GM18499 (cell line): Measurements from ENCODE around the gene LIN37.
"Not testable (repeated sequence)": the region's sequence is repeated elsewhere in the genome, so short reads cannot be mapped to it uniquely, and the experiment has no call there.

Experiments used
- ATAC-seq: cut with Tn5 transposase; IDR thresholded peaks from one replicate; pipeline ENCODE4 v1.9.1; 2021; ENCODE audit warnings: moderate number of reproducible peaks; ENCODE audit not compliant: insufficient read depth, unreplicated experiment

LIN37 gene

DNA sequence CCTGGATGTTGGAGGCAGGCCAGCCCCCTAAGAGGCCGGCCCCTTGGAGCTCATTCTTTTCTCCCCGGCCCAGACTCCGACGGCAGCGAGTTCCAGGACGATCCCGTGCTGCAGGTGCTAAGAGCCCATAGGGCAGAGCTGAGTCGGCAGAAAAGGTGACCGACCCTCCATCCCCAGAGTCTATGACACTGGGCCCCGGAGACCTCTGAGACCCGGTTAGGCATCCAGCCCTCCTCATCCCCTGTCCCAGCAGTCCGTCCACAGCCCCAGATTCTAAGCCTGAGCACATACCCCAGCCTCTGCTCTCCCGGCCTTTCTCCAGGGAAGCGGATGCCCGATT, 19.7 kb downstream of the LIN37 start:
- no peak for ATAC-seq

GRCh38 chr19:35772362-35772761, 24.0 kb downstream of the LIN37 start:
- ATAC-seq = not testable (repeated sequence)

DNA sequence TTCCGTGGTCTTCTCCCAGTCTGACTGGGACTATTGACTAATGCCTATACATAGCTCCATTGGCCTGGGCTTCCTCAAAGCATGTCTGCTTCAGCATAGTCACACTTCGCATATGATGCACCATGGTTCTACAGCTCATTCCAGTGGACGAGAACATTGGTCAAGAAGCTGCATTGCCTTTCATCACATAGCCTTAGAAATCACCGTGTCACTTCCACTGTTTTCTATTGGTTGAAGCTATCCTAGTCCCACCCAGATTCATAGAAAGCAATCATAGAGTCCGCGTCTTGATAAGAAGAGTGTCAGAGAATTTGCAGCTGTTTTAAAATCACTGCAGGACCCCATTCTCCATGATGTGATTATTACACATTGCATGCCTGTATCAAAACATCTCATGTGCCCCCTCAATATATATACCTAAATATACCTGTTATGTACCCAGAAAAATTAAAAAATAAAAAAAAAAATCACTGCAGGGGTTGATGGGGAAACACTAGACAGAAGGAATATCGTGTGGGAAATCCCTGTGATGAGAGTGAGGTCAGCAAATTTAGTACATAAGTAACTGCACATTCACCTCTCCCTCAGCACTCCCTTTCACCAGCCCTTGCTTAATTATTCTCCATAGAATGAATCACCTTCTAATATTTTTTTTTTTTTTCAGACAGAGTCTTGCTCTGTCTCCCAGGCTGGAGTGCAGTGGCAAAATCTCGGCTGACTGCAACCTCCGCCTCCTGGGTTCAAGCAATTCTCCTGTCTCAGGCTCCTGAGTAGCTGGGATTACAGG, 24.8 kb downstream of the LIN37 start:
- ATAC-seq = no peak

DNA sequence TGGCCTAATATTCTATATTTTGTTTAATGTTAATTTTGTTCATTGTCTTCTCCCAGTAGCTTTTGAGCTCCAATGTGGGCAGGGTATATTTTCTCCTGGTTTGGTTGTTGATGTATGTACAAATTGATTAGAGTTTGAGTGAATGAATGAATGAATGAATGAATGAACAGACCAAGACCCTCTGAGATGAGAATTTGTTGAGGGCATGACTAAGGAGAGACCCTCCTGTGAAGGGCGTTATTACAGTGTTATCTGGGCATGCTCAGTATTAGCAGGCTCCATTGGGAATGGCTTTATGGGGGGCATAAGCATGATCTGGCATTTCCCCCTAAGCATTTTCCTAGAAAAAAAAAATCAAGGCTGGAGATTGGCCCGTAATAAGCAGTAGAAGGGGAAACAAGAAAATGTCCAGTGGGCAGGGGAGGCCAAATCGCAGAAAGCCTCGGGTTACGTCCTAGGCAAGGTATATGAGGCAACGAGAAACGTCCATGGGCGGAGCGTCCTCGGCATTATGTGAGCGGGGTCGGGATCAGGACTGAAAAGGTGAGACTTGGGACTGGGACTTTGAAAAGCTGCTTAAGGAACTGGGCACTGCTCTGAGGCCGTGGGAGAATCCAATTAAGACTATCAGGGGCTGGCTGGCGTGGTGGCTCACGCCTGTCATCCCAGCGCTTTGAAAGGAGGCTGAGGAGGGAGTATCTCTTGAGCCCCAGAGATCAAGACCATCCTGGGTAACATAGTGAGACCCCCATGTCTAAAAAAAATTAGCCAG, 26.1 kb downstream of the LIN37 start:
- ATAC-seq = no peak

DNA sequence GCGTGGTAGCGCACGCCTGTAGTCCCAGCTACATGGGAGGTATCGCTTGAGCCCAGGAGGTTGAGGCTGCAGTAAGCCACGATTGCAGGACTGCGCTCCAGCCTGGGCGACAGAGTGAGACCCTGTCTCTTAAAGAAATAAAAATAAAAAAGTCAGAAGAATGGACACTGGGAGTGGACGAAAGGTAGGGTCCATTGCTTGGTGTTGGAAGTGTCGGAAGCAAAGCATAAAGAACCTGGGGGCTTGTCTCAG, 26.6 kb downstream of the LIN37 start:
- ATAC-seq = no peak

DNA sequence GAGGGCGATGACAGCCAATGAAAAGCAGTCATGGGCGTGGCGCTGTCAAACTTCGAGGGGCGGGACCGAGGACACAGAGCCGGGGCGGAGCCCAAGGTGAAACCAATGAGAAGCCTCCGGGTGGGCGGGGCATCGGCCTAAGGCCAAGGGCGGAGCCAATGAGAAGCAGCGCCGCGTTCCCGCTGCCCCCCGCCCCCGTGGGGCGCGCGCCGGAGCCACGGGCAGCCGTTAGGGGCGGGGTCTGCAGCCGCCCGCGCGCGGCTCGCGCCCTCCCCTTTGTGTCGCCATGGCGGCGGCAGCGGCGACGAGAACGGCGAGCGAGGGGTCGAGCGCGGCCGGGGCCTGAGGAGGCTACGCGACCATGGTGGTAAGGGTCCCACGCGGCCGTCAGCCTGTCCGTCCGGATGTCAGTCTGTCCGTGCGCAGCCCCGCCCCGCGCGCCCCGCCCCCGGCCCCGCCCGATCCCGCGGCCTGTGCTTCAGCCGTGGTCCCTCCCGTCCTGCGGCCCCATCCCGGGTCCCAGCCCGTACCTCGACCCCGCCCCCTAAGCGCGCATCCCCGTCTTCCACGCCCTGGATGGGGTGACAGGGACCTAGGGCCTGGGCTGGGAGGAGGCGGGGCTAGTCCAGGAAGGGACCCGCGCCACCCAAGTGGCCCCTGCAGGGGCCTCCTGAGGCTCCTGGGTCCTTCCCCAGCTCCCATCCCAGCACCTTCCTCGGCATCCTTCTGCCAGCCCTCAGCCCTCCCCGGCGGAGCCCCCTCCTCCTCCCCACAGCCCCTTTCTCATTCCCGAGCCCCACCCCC, 27.1 kb downstream of the LIN37 start, which contains the start of gene ARHGAP33:
ARHGAP33 (plus strand) TSS at position 267 of the 804 bp plus-strand sequence; CDS start at position 362, 95 bp downstream.
- peak; percentile 86 for ATAC-seq

DNA sequence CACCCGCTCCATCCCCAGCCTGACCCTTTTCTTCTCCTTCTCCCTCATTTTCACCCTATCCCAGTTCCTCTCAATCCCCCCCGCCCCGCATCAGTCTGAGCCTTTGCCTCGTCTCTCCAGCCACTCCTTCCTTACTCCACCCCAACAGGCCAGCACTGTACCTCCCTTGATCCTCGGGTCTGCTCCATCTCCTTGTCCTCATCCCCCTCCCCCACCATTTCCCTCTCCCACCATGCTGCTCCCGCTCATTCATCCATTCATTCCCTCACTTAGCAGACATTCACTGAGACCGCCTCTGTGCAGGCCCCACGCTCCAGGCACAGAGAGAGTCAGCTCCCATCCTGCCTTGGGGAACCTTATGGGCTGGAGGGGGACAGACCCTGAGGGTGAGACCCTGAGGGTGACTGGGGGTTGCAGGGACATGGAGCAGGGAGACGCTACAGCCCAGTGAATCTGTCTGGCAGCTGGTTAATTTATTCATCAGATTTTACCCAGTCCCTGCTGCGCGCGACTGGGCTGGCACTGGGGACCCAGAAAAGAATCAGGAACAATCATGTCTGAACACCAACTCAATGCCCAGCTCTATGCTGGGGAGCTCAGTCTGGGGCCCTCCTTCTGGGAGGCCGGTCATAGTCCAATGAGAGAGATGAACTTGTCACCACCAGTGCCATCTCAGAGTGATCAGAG, 27.9 kb downstream of the LIN37 start:
- no peak for ATAC-seq

DNA sequence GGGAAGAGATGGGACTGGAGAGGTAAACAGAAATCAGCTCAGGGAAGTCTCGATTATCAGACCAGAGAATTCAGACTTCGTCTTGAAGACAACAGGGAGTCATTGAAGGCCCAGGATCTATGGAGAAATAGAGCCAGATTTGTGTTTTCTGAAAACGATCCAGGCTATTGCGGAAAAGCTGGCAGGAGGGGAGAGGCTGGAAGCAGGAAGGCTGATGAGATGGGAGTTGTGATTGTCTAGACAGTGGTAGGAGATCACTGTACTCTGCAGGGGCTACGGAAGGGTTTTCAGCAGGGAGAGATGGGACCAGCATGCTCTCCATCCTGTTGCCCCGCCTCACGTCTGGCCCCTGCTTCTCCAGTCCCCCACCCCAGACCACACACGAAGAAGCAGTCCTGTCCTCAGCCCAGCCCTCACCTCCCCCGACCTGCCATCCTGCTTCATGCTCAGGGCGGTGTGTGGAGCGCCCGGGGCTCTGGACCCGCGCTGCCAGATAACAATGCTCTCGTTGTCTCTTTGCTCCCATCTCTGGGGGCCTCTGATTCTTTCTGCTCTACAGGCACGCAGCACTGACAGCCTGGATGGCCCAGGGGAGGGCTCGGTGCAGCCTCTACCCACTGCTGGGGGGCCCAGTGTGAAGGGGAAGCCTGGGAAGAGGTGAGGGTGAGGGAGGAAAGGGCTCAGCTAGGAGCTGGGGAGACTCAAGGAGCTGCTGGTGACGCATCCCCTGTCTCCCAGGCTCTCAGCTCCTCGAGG, 28.9 kb downstream of the LIN37 start:
- no peak for ATAC-seq

GRCh38 chr19:35777961-35778360, 29.6 kb downstream of the LIN37 start:
- no peak for ATAC-seq

- no peak for ATAC-seq
These were observed 30.7 kb downstream of the LIN37 start for GRCh38 chr19:35779033-35779432.

DNA sequence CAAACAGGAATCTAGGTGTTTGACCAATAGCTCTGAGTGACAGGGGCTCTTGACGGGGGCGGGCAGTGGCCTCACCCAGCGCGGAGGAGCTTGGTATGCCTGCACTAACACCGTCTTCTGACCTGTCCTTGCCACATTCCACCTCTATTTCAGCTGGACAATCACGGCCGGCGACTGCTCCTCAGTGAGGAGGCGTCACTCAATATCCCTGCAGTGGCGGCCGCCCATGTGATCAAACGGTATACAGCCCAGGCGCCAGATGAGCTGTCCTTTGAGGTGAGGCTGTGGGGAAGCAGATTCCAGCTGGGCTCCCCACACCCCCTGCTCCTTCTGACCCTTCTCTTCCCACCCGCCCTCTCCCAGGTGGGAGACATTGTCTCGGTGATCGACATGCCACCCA, 31.7 kb downstream of the LIN37 start:
- no peak for ATAC-seq

GRCh38 chr19:35780717-35781116, 32.3 kb downstream of the LIN37 start:
- ATAC-seq = no peak

DNA sequence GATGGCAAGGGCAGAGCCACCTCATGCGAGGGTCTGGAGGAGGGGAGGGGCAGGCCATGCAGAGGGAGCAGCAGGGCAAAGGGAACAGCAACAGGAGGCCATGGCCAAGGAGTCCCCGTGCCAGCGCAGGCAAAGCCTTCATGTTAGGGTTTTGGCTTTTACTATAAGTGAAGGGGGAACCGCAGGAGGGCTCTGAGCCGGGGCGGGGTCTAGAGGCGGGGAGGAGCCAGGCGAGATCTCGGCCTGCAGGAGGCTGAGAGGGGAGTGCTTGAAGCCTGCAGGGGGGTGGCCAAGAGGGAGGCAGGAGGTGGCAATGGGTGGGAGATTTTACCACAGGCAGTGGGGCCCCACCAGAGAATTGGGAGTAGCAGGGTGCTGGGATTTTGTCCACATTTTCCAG, 33.3 kb downstream of the LIN37 start:
- ATAC-seq = no peak

- no peak for ATAC-seq
These were observed 34.2 kb downstream of the LIN37 start for GRCh38 chr19:35782589-35782988.

DNA sequence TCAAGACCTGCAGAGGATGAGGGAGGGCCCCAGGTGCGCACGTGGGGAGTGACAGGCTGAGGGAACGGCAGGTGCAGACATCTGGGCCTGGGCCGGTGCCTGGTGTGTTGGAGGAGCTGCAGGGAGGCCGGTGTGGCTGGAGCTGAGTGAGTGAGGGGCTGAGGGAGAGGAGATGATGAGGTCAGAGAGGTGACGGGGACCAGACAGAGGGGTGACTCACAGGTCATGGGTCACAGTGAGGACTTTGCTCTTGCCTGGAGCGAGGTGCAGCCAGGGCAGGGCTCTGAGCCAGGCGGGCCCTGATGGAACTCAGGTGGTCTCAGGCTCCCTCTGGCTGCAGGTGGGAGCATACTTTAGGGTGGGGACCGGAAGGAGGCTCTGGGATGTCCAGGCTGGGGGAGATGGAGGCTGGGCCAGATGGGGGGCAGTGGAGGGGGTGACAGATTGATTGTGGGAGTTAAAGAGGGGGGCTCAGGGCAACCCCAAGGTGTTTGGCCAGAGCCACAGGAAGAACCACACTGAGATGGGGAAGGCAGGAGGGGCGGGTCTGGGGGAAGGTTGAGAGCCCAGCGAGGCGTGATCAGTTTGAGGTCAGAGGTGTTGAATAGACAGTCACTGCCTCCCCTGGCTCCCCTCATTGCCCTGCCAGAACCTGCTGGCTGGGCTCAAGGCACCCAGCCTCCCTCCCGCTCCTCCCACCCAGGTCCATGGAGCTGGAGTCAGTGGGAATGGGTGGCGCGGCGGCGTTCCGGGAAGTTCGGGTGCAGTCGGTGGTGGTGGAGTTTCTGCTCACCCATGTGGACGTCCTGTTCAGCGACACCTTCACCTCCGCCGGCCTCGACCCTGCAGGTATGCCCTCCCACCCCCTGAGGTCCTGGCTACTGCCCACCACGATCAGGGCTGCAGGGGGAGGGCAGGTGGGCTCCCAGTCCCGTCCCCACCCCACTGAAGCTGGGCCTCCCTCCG, 35.4 kb downstream of the LIN37 start:
- no peak for ATAC-seq

- ATAC-seq = no peak
These were observed 36.3 kb downstream of the LIN37 start for GRCh38 chr19:35784503-35785338.

DNA sequence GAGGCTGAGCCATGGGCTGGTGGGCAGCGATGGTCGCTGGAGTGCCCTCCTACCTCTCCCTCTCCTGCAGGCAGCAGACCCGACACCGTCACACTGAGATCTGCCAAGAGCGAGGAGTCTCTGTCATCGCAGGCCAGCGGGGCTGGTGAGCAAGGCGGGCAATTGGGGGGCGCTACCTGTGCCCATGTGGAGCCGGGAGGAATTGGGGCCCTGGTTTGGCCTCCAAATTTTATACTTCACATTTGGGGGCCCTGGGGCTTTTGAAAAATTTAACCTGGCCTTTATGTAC, 36.9 kb downstream of the LIN37 start:
- no peak for ATAC-seq
